ENCODE data around the gene MTHFD1L. TPM values are rescaled to one million over a fixed set of nuclear protein-coding genes. Genes with fewer than 3 reads are reported as not detected.

MTHFD1L gene
- total and polyA plus RNA-seq, 2 of the 4 experiments (the other 2 are of a cell fraction), result 43.5 to 53.2 TPM

DNA sequence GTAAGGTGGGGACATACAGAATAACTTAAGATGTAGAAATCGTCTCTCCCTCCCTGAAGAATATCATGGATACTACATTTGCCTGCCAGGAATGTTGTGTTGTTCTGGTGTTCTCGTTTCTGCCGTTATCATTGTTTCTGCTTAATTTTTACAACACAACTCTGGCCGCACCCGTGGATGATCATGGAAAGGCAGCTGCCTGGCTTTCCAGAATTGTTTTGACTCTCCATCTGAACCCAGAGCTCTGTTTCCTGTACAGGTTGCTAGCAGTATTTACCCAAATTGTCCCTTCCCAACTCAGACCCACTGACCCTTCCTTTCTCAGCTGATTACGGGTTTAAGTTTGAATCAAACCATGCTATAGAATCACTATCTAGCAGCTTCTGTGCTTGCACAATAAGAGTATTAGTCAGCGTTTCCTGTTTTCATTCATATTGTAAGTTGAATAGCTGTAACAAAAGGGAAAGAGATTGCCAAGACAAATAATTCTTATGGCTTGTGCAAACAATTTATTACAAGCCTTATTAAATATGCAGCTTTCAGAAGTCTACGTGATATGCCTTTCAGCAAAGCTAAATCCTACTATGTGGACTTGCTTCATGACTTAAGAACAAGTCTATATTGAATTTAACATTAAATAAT is 139.0 kb downstream of the MTHFD1L start:
- Histone ChIP-seq H4K91ac (ENCODE audit: insufficient read depth, low read depth, low read length) (peak overlapping the region; percentile 11; the same call in 1 of the 2 replicates), H3K23ac (ENCODE audit: low read depth, low read length) (0 out of 2 replicates have a peak overlapping the region, but pooled peaks have one; percentile 6), H3K27me3 (ENCODE audit: control insufficient read depth, insufficient read depth, low read length) (no peaks in the 10 kb centered on the region), H4K5ac (ENCODE audit: low read depth, low read length) (peak overlapping the region; percentile 66), H3K9me3 (ENCODE audit: control insufficient read depth, insufficient read depth, low read length) (no peaks in the 10 kb centered on the region), H3K27ac (ENCODE audit: insufficient read depth, low read length) (peak overlapping the region; percentile 55), H3K14ac (replicated peaks; ENCODE audit: low read depth, low read length) (peak overlapping the region; percentile 47; the same call in 1 of the 2 replicates), H2AK9ac (replicated peaks; ENCODE audit: low read depth, low read length, poor library complexity) (no peak overlapping the region), H2BK5ac (ENCODE audit: low read depth, low read length, poor library complexity, severe bottlenecking) (peak overlapping the region; percentile 85), H4K20me1 (ENCODE audit: insufficient read depth, low read length) (no peaks in the 10 kb centered on the region), H4K8ac (ENCODE audit: low read depth in 2 of 2, low read length in 2 of 2) (peak overlapping the region; percentile 0 to 59), H3K36me3 (ENCODE audit: control insufficient read depth, insufficient read depth, low read length) (peaks cover 6% of the 10 kb centered on the region), H3K4me3 (ENCODE audit: insufficient read depth, low read depth, low read length) (no peak overlapping the region), H2AFZ (replicated peaks; ENCODE audit: low read length, poor library complexity) (no peak overlapping the region), H3K79me1 (ENCODE audit: low read depth in 1 of 2, low read length in 2 of 2) (peaks cover 21 to 59% of the 10 kb centered on the region in 2 experiments), H3K4me1 (ENCODE audit: control insufficient read depth, insufficient read depth, low read length) (peaks cover 25% of the 10 kb centered on the region), H3K4me2 (ENCODE audit: low read depth, low read length) (peak overlapping the region; percentile 85), H3K9ac (ENCODE audit: low read depth, low read length) (peak overlapping the region; percentile 18; the same call in 1 of the 2 replicates), H3K56ac (ENCODE audit: extremely low read depth, insufficient read depth, low read length) (no peak overlapping the region), H2BK15ac (ENCODE audit: low read depth, low read length) (peak overlapping the region; percentile 10; the same call in 1 of the 3 replicates), H3K18ac (ENCODE audit: low read depth, low read length) (peak overlapping the region; percentile 66), H2BK120ac (ENCODE audit: low read depth, low read length) (peak overlapping the region; percentile 44; the same call in 1 of the 2 replicates), H2BK20ac (ENCODE audit: low read depth, low read length) (peak overlapping the region; percentile 28; the same call in 1 of the 2 replicates), H3K9me1 (ENCODE audit: insufficient read depth, low read length) (peaks cover 19% of the 10 kb centered on the region), H3K4ac (ENCODE audit: low read depth, low read length) (peak overlapping the region; percentile 69; the same call in 1 of the 2 replicates), H2AK5ac (ENCODE audit: low read depth, low read length) (peak overlapping the region; percentile 5; the same call in 1 of the 2 replicates)
- POLR2A ChIA-PET (ENCODE audit: unreplicated experiment), result interaction anchor here (0.6 kb wide), 1 partner anchor 453 kb away, joined by 3 read pairs; no protein-coding TSS in a partner anchor
- 24% methylated on average over 2 of the region's 8 CpGs; no CpG with 5 or more reads in 1 of the 2 experiments for WGBS, 2 experiments (ENCODE audit: extremely low coverage in 2 of 2, insufficient read length in 1 of 2)
- BruUV-seq (replicated peaks), result no TSS peak
- ATAC-seq (ENCODE audit: low read depth) (peak; percentile 61), DNase-seq (peak; percentile 95)
- dilution Hi-C loops (cut with HindIII; ENCODE audit: low sequenced_read_pairs, unreplicated experiment) (no loop called here), intact Hi-C loops (cut with micrococcal nuclease) (no loop called here), in situ Hi-C loops (cut with MboI; ENCODE audit: low sequenced_read_pairs) (no loop called here)
- CTCF ChIA-PET, result interaction anchor here (1.0 to 1.6 kb wide), 4 partner anchors 9 to 319 kb away, joined by 3 to 9 read pairs (median 4); no protein-coding TSS in a partner anchor
- TF ChIP-seq POLR2A (IDR thresholded peaks at IDR 0.05; ENCODE audit: low read depth, low read length) (no peak), BHLHE40 (IDR thresholded peaks at IDR 0.05; ENCODE audit: low read depth, low read length) (peak; percentile 51), NFE2L2 (IDR thresholded peaks at IDR 0.05; ENCODE audit: low read depth, low read length) (peak; percentile 13; the same call in 1 of the 2 replicates), RAD21 (IDR thresholded peaks at IDR 0.05; ENCODE audit: low read length) (no peak), FOS (IDR thresholded peaks at IDR 0.05; ENCODE audit: low read depth, low read length) (peak; percentile 85), ELK1 (IDR thresholded peaks at IDR 0.05; ENCODE audit: borderline replicate concordance, low read depth, low read length) (no peak), MAZ (IDR thresholded peaks at IDR 0.05; ENCODE audit: borderline replicate concordance, low read depth, low read length) (no peak), CEBPB (IDR thresholded peaks at IDR 0.05; ENCODE audit: low read depth, low read length) (peak; percentile 100), CHD1 (IDR thresholded peaks at IDR 0.05; ENCODE audit: low read depth, low read length) (no peak), SMC3 (IDR thresholded peaks at IDR 0.05; ENCODE audit: low read depth, low read length) (no peak), USF2 (IDR thresholded peaks at IDR 0.05; ENCODE audit: low read depth, low read length) (no peak), RFX5 (IDR thresholded peaks at IDR 0.05; ENCODE audit: low read depth, low read length) (no peak), MAFK (IDR thresholded peaks at IDR 0.05; ENCODE audit: low read depth, low read length) (peak; percentile 77)
- TF ChIP-seq, protein P1, sequence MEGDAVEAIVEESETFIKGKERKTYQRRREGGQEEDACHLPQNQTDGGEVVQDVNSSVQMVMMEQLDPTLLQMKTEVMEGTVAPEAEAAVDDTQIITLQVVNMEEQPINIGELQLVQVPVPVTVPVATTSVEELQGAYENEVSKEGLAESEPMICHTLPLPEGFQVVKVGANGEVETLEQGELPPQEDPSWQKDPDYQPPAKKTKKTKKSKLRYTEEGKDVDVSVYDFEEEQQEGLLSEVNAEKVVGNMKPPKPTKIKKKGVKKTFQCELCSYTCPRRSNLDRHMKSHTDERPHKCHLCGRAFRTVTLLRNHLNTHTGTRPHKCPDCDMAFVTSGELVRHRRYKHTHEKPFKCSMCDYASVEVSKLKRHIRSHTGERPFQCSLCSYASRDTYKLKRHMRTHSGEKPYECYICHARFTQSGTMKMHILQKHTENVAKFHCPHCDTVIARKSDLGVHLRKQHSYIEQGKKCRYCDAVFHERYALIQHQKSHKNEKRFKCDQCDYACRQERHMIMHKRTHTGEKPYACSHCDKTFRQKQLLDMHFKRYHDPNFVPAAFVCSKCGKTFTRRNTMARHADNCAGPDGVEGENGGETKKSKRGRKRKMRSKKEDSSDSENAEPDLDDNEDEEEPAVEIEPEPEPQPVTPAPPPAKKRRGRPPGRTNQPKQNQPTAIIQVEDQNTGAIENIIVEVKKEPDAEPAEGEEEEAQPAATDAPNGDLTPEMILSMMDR (conservative IDR thresholded peaks at IDR 0.05; ENCODE audit: low read depth, low read length), result no peak
